Measurements from ENCODE around the gene MSI2. TPM values are rescaled to one million over a fixed set of nuclear protein-coding genes. Genes with fewer than 3 reads are reported as not detected.
A peak's percentile ranks its signal among the peaks of the same experiment; 100 is the strongest.

MSI2 gene
- total RNA-seq, 1 donor from 2014 or later: 144 TPM

- H3K9me3 Mint-ChIP-seq: no peaks in the 10 kb centered on the region
- peaks cover 6% of the 10 kb centered on the region for H3K36me3 Mint-ChIP-seq
- H3K4me3 Mint-ChIP-seq: no peak overlapping the region
- DNase-seq (ENCODE audit: low spot score in 2 of 2, unreplicated experiment in 2 of 2): no peak
- no peak overlapping the region for H3K27ac Mint-ChIP-seq
- H3K4me1 Mint-ChIP-seq: peaks cover 34% of the 10 kb centered on the region
- TF ChIP-seq, protein P1, sequence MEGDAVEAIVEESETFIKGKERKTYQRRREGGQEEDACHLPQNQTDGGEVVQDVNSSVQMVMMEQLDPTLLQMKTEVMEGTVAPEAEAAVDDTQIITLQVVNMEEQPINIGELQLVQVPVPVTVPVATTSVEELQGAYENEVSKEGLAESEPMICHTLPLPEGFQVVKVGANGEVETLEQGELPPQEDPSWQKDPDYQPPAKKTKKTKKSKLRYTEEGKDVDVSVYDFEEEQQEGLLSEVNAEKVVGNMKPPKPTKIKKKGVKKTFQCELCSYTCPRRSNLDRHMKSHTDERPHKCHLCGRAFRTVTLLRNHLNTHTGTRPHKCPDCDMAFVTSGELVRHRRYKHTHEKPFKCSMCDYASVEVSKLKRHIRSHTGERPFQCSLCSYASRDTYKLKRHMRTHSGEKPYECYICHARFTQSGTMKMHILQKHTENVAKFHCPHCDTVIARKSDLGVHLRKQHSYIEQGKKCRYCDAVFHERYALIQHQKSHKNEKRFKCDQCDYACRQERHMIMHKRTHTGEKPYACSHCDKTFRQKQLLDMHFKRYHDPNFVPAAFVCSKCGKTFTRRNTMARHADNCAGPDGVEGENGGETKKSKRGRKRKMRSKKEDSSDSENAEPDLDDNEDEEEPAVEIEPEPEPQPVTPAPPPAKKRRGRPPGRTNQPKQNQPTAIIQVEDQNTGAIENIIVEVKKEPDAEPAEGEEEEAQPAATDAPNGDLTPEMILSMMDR (IDR thresholded peaks at IDR 0.05; ENCODE audit: unreplicated experiment): no peak
- no peaks in the 10 kb centered on the region for H3K27me3 Mint-ChIP-seq (ENCODE audit: low read depth)
Measured at GRCh38 chr17:57451643-57452042, 195.3 kb downstream of the MSI2 start.

DNA sequence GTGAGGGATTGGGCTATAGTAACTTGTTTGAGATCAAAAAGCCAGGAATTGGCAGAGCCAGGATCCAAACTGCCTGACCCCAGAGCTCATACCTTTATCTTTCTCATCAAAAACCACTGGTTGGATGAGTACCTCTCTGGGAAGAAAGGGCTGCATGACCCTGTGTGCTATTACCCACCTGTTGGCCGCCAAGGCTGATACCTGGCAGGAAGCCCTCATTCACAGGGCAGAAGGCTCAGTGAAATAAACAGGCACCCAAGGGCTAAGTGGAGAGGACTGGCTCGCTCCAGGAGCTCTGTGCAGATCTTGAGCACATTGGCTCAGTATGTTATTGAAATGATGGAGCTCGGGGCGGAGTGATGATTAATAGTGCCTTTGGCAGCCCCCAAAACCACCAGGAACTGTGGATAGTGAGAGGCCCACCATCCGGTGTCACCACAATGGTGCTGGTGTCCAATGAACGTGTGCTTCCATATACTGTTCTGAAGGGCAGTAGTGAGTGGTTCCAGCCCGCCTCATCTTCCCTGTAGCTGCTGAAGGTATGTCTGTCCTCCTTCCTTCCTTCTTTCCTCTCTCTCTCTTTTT is 197.6 kb downstream of the MSI2 start:
- Mint-ChIP-seq H3K9me3 (no peaks in the 10 kb centered on the region), H3K36me3 (peaks cover 4% of the 10 kb centered on the region), H3K27ac (no peak overlapping the region), H3K4me1 (peaks cover 23% of the 10 kb centered on the region), H3K27me3 (ENCODE audit: low read depth) (no peaks in the 10 kb centered on the region), H3K4me3 (no peak overlapping the region)
- no peak for DNase-seq (ENCODE audit: low spot score in 2 of 2, unreplicated experiment in 2 of 2)
- TF ChIP-seq, protein P1 (IDR thresholded peaks at IDR 0.05; ENCODE audit: unreplicated experiment): no peak

GRCh38 chr17:57454729-57455062 is 198.4 kb downstream of the MSI2 start:
- Mint-ChIP-seq H3K27me3 (ENCODE audit: low read depth) (no peaks in the 10 kb centered on the region), H3K27ac (peak overlapping the region; percentile 91), H3K4me1 (peaks cover 22% of the 10 kb centered on the region), H3K4me3 (no peak overlapping the region), H3K9me3 (no peaks in the 10 kb centered on the region), H3K36me3 (peaks cover 4% of the 10 kb centered on the region)
- DNase-seq (ENCODE audit: low spot score in 2 of 2, unreplicated experiment in 2 of 2): no peak
- TF ChIP-seq, protein P1 (IDR thresholded peaks at IDR 0.05; ENCODE audit: unreplicated experiment): no peak

GRCh38 chr17:57455063-57455914 is 199.0 kb downstream of the MSI2 start:
- DNase-seq (ENCODE audit: low spot score in 2 of 2, unreplicated experiment in 2 of 2): no peak
- Mint-ChIP-seq H3K4me3 (no peak overlapping the region), H3K9me3 (no peaks in the 10 kb centered on the region), H3K36me3 (peaks cover 4% of the 10 kb centered on the region), H3K27me3 (ENCODE audit: low read depth) (no peaks in the 10 kb centered on the region), H3K4me1 (peaks cover 22% of the 10 kb centered on the region), H3K27ac (peak overlapping the region; percentile 91)
- TF ChIP-seq, protein P1 (IDR thresholded peaks at IDR 0.05; ENCODE audit: unreplicated experiment): no peak

- Mint-ChIP-seq H3K9me3 (no peaks in the 10 kb centered on the region), H3K27me3 (ENCODE audit: low read depth) (no peaks in the 10 kb centered on the region), H3K36me3 (peaks cover 4% of the 10 kb centered on the region), H3K4me3 (no peak overlapping the region), H3K4me1 (peaks cover 22% of the 10 kb centered on the region), H3K27ac (peak overlapping the region; percentile 2)
- TF ChIP-seq, protein P1 (IDR thresholded peaks at IDR 0.05; ENCODE audit: unreplicated experiment): no peak
- no peak for DNase-seq (ENCODE audit: low spot score in 2 of 2, unreplicated experiment in 2 of 2)
Measured at GRCh38 chr17:57456622-57457021, 200.3 kb downstream of the MSI2 start.

All from mesothelial cell of epicardium (in vitro differentiated cells).